A549 (cell line): ENCODE measurements around the gene PRKG1.

ENCODE experiments used
- PHF8 ChIP-seq: fragments of 200-600 bp; sonication (generic); IDR thresholded peaks from 2 replicates; pipeline ENCODE4 v1.6.1; 2016; ENCODE audit warnings: low read depth, mild to moderate bottlenecking, antibody characterized with exemption, moderate library complexity, borderline replicate concordance
- POLR2A ChIP-seq: IDR thresholded peaks from 2 replicates; pipeline ENCODE4 v1.6.1; 2012; ENCODE audit warnings: mild to moderate bottlenecking, low read length
- SREBF2 ChIP-seq: fragments of 450-650 bp; IDR thresholded peaks from 2 replicates; pipeline ENCODE4 v1.6.1; 2014; ENCODE audit warnings: mild to moderate bottlenecking, moderate library complexity
- TF ChIP-seq, protein P1 (sequence below): fragments of >200 bp; sonication (Bioruptor Twin); formaldehyde crosslinking; IDR thresholded peaks from 3 replicates; pipeline ENCODE4 v1.5.1; 2016

DNA sequence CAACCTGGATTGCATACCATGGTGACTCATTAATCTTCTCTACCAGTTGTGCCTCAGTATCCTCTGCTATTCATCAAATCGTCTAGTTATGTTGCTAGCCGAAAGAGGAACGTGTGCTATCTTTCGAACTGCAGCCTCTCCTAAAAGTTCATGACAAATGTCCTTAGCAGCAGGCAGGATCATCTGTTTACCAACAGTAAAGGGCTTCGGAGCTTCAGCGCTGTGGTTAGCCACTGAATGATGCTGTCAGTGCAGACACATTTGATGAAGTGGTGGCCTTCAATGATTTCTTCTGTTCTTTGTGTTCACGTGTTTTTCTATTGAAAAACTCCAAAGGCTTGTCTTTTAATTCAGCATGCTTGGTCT is 556.3 kb downstream of the PRKG1 start:
- TF ChIP-seq SREBF2: no peak
- TF ChIP-seq PHF8: no peak
- TF ChIP-seq, protein P1, sequence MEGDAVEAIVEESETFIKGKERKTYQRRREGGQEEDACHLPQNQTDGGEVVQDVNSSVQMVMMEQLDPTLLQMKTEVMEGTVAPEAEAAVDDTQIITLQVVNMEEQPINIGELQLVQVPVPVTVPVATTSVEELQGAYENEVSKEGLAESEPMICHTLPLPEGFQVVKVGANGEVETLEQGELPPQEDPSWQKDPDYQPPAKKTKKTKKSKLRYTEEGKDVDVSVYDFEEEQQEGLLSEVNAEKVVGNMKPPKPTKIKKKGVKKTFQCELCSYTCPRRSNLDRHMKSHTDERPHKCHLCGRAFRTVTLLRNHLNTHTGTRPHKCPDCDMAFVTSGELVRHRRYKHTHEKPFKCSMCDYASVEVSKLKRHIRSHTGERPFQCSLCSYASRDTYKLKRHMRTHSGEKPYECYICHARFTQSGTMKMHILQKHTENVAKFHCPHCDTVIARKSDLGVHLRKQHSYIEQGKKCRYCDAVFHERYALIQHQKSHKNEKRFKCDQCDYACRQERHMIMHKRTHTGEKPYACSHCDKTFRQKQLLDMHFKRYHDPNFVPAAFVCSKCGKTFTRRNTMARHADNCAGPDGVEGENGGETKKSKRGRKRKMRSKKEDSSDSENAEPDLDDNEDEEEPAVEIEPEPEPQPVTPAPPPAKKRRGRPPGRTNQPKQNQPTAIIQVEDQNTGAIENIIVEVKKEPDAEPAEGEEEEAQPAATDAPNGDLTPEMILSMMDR: no peak
- no peak for TF ChIP-seq POLR2A
